HUES6 (cell line): Measurements from ENCODE around the gene SLC2A2.

Source experiments
- H3K27ac ChIP-seq: 2 replicates; pipeline ENCODE4 v1.7.0; 2013; ENCODE audit warnings: low read depth, mild to moderate bottlenecking, low read length, inconsistent platforms
- H3K27me3 ChIP-seq: 2 replicates; pipeline ENCODE4 v1.6.1; 2013; ENCODE audit warnings: low read length; ENCODE audit not compliant: control insufficient read depth, insufficient read depth
- H3K36me3 ChIP-seq: 2 replicates; pipeline ENCODE4 v1.6.1; 2013; ENCODE audit warnings: low read length; ENCODE audit not compliant: control insufficient read depth, insufficient read depth
- H3K4me1 ChIP-seq: 2 replicates; pipeline ENCODE4 v1.6.1; 2013; ENCODE audit warnings: low read length; ENCODE audit not compliant: control insufficient read depth, insufficient read depth
- H3K4me3 ChIP-seq: 2 replicates; pipeline ENCODE4 v1.5.1; 2013; ENCODE audit warnings: low read depth, low read length
- H3K9ac ChIP-seq: one replicate; pipeline ENCODE4 v1.6.1; 2013; ENCODE audit warnings: mild to moderate bottlenecking, low read length
- H3K9me3 ChIP-seq: 2 replicates; pipeline ENCODE4 v1.6.1; 2013; ENCODE audit warnings: low read depth, low read length; ENCODE audit not compliant: control insufficient read depth, insufficient read depth

Gene SLC2A2

GRCh38 chr3:170961616-170962400, 64.7 kb downstream of the SLC2A2 start:
- Histone ChIP-seq H3K9ac (no peak overlapping the region), H3K36me3 (no peaks in the 10 kb centered on the region), H3K9me3 (no peaks in the 10 kb centered on the region), H3K27me3 (no peaks in the 10 kb centered on the region), H3K4me1 (no peaks in the 10 kb centered on the region), H3K27ac (no peak overlapping the region), H3K4me3 (no peak overlapping the region)

GRCh38 chr3:170959457-170959856, 67.1 kb downstream of the SLC2A2 start:
- Histone ChIP-seq H3K9ac (no peak overlapping the region), H3K9me3 (no peaks in the 10 kb centered on the region), H3K27ac (no peak overlapping the region), H3K27me3 (no peaks in the 10 kb centered on the region), H3K36me3 (no peaks in the 10 kb centered on the region), H3K4me3 (no peak overlapping the region), H3K4me1 (no peaks in the 10 kb centered on the region)

GRCh38 chr3:170956647-170957046, 69.9 kb downstream of the SLC2A2 start:
- H3K9ac ChIP-seq, result no peak overlapping the region
- H3K4me1 ChIP-seq, result peaks cover 7% of the 10 kb centered on the region; the same call in 1 of the 2 replicates
- no peak overlapping the region for H3K27ac ChIP-seq
- no peaks in the 10 kb centered on the region for H3K9me3 ChIP-seq
- H3K4me3 ChIP-seq, result no peak overlapping the region
- no peaks in the 10 kb centered on the region for H3K36me3 ChIP-seq
- no peaks in the 10 kb centered on the region for H3K27me3 ChIP-seq

DNA sequence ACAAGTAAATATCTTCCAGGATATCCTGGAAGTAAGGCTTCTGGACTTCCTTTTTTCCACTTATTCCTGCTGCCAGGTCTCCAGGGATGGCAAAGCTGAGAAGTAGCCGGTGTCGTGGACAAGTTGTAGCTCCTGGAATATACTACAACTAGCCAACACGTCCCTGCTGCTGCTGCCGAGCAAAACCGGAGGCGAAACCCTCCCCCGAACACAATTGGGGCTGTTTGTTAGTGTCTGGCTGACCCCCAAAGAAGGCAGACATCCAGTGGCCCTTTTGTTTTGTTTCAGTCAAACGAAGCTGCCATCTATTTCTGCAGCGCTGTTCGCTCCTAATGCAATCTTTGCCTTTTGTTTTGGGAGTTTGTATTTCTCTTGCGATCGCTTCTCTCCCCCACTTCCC, 72.8 kb downstream of the SLC2A2 start:
- Histone ChIP-seq H3K27ac (no peak overlapping the region), H3K9ac (no peak overlapping the region)

DNA sequence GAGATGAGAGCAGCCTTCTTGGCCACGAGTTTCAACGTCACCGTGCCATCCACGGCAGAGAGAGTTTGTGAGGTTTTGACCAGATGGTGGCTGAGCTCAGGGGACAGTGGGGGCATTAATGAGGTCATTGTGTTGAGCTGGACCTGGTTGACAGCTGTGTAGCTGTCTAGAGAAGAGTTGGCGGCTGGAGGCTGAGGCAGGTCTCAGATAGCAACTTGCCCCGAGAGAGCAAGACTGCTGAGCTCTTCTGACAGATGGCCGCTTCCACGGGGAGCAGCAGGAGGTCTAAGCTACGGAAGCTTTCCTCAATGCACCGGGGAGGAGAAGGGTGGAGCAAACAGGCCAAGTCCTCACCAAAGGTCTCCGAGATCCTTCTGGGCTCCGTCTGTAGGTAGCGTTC, 73.3 kb downstream of the SLC2A2 start:
- H3K9me3 ChIP-seq, result no peaks in the 10 kb centered on the region
- no peak overlapping the region for H3K27ac ChIP-seq
- H3K9ac ChIP-seq, result no peak overlapping the region
- no peaks in the 10 kb centered on the region for H3K36me3 ChIP-seq
- peaks cover 7% of the 10 kb centered on the region; the same call in 1 of the 2 replicates for H3K4me1 ChIP-seq
- H3K27me3 ChIP-seq, result no peaks in the 10 kb centered on the region
- H3K4me3 ChIP-seq, result no peak overlapping the region

More for the DNA sequence above, 72.8 kb downstream of the SLC2A2 start:
- no peaks in the 10 kb centered on the region for H3K9me3 ChIP-seq
- no peak overlapping the region for H3K4me3 ChIP-seq
- no peaks in the 10 kb centered on the region for H3K36me3 ChIP-seq
- H3K4me1 ChIP-seq, result peaks cover 7% of the 10 kb centered on the region; the same call in 1 of the 2 replicates
- no peaks in the 10 kb centered on the region for H3K27me3 ChIP-seq

GRCh38 chr3:170949211-170949610, 77.3 kb downstream of the SLC2A2 start:
- no peak overlapping the region for H3K9ac ChIP-seq
- no peaks in the 10 kb centered on the region for H3K36me3 ChIP-seq
- H3K4me1 ChIP-seq, result peaks cover 7% of the 10 kb centered on the region; the same call in 1 of the 2 replicates
- H3K27ac ChIP-seq, result no peak overlapping the region
- peaks cover 16% of the 10 kb centered on the region for H3K9me3 ChIP-seq
- H3K4me3 ChIP-seq, result no peak overlapping the region
- no peaks in the 10 kb centered on the region for H3K27me3 ChIP-seq

- no peaks in the 10 kb centered on the region for H3K27me3 ChIP-seq
- no peak overlapping the region for H3K9ac ChIP-seq
- no peaks in the 10 kb centered on the region for H3K4me1 ChIP-seq
- H3K27ac ChIP-seq, result no peak overlapping the region
- H3K36me3 ChIP-seq, result no peaks in the 10 kb centered on the region
- peaks cover 21% of the 10 kb centered on the region for H3K9me3 ChIP-seq
- H3K4me3 ChIP-seq, result no peak overlapping the region
These were observed 79.3 kb downstream of the SLC2A2 start for GRCh38 chr3:170947018-170947769.
